Measurements from ENCODE around the gene FRMD8. TPM values are rescaled to one million over a fixed set of nuclear protein-coding genes. Genes with fewer than 3 reads are reported as not detected.

Gene FRMD8
- total and polyA plus RNA-seq, 2 donors (not counting 3 experiments of a cell fraction or from before 2014, with no cell fraction given) = 36.4 to 53.9 TPM

DNA sequence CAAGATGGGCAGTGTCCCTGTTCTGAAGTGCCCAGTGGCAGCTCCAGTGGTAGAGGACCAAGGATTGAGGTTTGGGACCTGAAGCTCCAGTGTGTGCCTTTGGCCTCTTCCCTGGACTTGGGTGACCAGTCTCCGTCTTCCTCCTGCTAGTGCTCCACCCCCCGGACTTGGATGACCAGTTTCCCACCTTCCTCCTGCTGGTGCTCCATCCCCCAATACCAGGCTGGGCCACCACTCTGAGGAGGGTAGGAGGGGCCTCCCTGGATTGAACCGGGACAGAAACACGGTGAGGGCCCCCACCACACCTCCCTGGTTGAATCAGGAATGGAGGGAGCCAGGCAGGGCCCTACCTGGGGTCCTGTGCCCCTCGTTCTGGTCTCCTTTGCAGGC, 25.2 kb downstream of the FRMD8 start:
- TF ChIP-seq FOS (IDR thresholded peaks at IDR 0.05; ENCODE audit: borderline replicate concordance, insufficient read depth, low read length) = no peak
- no peak for TF ChIP-seq MYC (IDR thresholded peaks at IDR 0.05; ENCODE audit: low read depth, low read length)
- no peak for TF ChIP-seq GATA2 (IDR thresholded peaks at IDR 0.05; ENCODE audit: insufficient read depth, insufficient read length, low read depth, low read length)
- no peak for TF ChIP-seq POLR2A (IDR thresholded peaks at IDR 0.05; ENCODE audit: low read depth, low read length)
- TF ChIP-seq, protein P1, sequence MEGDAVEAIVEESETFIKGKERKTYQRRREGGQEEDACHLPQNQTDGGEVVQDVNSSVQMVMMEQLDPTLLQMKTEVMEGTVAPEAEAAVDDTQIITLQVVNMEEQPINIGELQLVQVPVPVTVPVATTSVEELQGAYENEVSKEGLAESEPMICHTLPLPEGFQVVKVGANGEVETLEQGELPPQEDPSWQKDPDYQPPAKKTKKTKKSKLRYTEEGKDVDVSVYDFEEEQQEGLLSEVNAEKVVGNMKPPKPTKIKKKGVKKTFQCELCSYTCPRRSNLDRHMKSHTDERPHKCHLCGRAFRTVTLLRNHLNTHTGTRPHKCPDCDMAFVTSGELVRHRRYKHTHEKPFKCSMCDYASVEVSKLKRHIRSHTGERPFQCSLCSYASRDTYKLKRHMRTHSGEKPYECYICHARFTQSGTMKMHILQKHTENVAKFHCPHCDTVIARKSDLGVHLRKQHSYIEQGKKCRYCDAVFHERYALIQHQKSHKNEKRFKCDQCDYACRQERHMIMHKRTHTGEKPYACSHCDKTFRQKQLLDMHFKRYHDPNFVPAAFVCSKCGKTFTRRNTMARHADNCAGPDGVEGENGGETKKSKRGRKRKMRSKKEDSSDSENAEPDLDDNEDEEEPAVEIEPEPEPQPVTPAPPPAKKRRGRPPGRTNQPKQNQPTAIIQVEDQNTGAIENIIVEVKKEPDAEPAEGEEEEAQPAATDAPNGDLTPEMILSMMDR (IDR thresholded peaks at IDR 0.05; ENCODE audit: extremely low read depth in 1 of 2, insufficient read depth in 1 of 2, low read depth in 1 of 2, low read length in 2 of 2) = no peak
- TF ChIP-seq MAX (IDR thresholded peaks at IDR 0.05; ENCODE audit: insufficient read depth, insufficient read length) = no peak
- TF ChIP-seq JUN (IDR thresholded peaks at IDR 0.05; ENCODE audit: borderline replicate concordance, insufficient read depth, insufficient read length, low read depth) = no peak
- no peak for TF ChIP-seq POLR2AphosphoS5 (IDR thresholded peaks at IDR 0.05; ENCODE audit: insufficient read depth, low read depth, low read length)
- no peak for TF ChIP-seq EZH2 (IDR thresholded peaks at IDR 0.05; ENCODE audit: borderline replicate concordance, low read depth, low read length, severe bottlenecking)
- dilution Hi-C loops (cut with MboI; ENCODE audit: extremely low pct_ligation_motif_present, low sequenced_read_pairs) = no loop called here
- H3K4me2 ChIP-seq (ENCODE audit: insufficient read depth, low read length) = no peak overlapping the region
- no peaks in the 10 kb centered on the region for H3K9me1 ChIP-seq (replicated peaks; ENCODE audit: control insufficient read depth, extremely low read depth, insufficient read depth, low read length)
- intact Hi-C loops (cut with micrococcal nuclease) = loop anchor here (10.0 kb wide), 1 partner anchor 47 kb away; no protein-coding TSS in a partner anchor
- DNase-seq (ENCODE audit: low read depth, low spot score) (no peak), FAIRE-seq (no peak)
- no peak overlapping the region for H3K27ac ChIP-seq (ENCODE audit: insufficient read depth, low read depth, low read length)
- H3K79me2 ChIP-seq (ENCODE audit: control insufficient read depth, insufficient read depth, low read length) = peaks cover 3% of the 10 kb centered on the region
- H2AFZ ChIP-seq (ENCODE audit: low read depth, low read length) = no peak overlapping the region
- H4K20me1 ChIP-seq (replicated peaks; ENCODE audit: control insufficient read depth, extremely low read depth, insufficient read depth, low read length) = no peaks in the 10 kb centered on the region
- ChIA-PET CTCF (interaction anchor here (1.3 kb wide), 1 partner anchor 30 kb away, joined by 3 read pairs; the partner anchor contains the start of gene SLC25A45), POLR2A (no interaction called here)
- H3K4me3 ChIP-seq (replicated peaks in 1 of 3; ENCODE audit: insufficient read depth in 1 of 3, low read depth in 1 of 3, low read length in 3 of 3) = no peak overlapping the region
- no peaks in the 10 kb centered on the region for H3K27me3 ChIP-seq (ENCODE audit: control insufficient read depth in 2 of 2, insufficient read depth in 2 of 2, low read length in 2 of 2)
- no peak overlapping the region for H3K9ac ChIP-seq (replicated peaks; ENCODE audit: extremely low read depth, insufficient read depth, low read length)
- peaks cover 7% of the 10 kb centered on the region for H3K4me1 ChIP-seq (ENCODE audit: control insufficient read depth, extremely low read depth, insufficient read depth, low read length)
- peaks cover 6 to 31% of the 10 kb centered on the region in 2 experiments for H3K36me3 ChIP-seq (ENCODE audit: control insufficient read depth in 2 of 2, extremely low read depth in 1 of 2, insufficient read depth in 2 of 2, low read length in 2 of 2)
- no peaks in the 10 kb centered on the region for H3K9me3 ChIP-seq (replicated peaks; ENCODE audit: control insufficient read depth, insufficient read depth, low read length)
- no TSS peak for BruUV-seq (replicated peaks)
